SJSA1 (cell line): ENCODE measurements around the gene LIN52. TPM values are rescaled to one million over a fixed set of nuclear protein-coding genes. Genes with fewer than 3 reads are reported as not detected.

Experiments
- DNase-seq, 2 experiments: peaks; one replicate each; pipeline ENCODE4 v3.0.0-alpha.2; 2015 to 2020; ENCODE audit warnings: low spot score in 2 of 2, low read depth in 1 of 2
- H3K27ac ChIP-seq: fragments of 250-450 bp; sonication (Bioruptor Pico); 2 replicates; pipeline ENCODE4 v1.5.1; 2020; ENCODE audit warnings: mild to moderate bottlenecking, moderate library complexity
- H3K27me3 ChIP-seq: fragments of 250-450 bp; sonication (Bioruptor Pico); replicated peaks from 2 replicates; pipeline ENCODE4 v1.5.1; 2020; ENCODE audit warnings: mild to moderate bottlenecking, moderate library complexity
- H3K36me3 ChIP-seq: fragments of 250-450 bp; sonication (Bioruptor Pico); 2 replicates; pipeline ENCODE4 v1.5.1; 2020; ENCODE audit warnings: mild to moderate bottlenecking
- H3K4me1 ChIP-seq: fragments of 250-450 bp; sonication (Bioruptor Pico); replicated peaks from 2 replicates; pipeline ENCODE4 v1.6.1; 2021; ENCODE audit warnings: mild to moderate bottlenecking
- H3K4me3 ChIP-seq: fragments of 250-450 bp; sonication (Bioruptor Pico); 2 replicates; pipeline ENCODE4 v1.5.1; 2020; ENCODE audit warnings: mild to moderate bottlenecking
- H3K9me3 ChIP-seq: fragments of 250-450 bp; sonication (Bioruptor Pico); replicated peaks from 2 replicates; pipeline ENCODE4 v1.5.1; 2020; ENCODE audit warnings: mild to moderate bottlenecking
- total RNA-seq: library from RNA; depleted of rRNA; stranded (reverse); fragments of >200 nt; shearing (Covaris generic); gene quantifications from 2 replicates; pipeline ENCODE4 v1.2.3, GENCODE V29; 2014

LIN52 gene
- total RNA-seq, 1 experiment from 2014 or later: 21.7 TPM

GRCh38 chr14:74239848-74240793, 155.4 kb downstream of the LIN52 start:
- H3K4me3 ChIP-seq: no peak overlapping the region
- H3K9me3 ChIP-seq: no peaks in the 10 kb centered on the region
- no peak overlapping the region for H3K27ac ChIP-seq
- no peak for DNase-seq
- H3K4me1 ChIP-seq: no peaks in the 10 kb centered on the region
- H3K36me3 ChIP-seq: no peaks in the 10 kb centered on the region
- peaks cover 59% of the 10 kb centered on the region for H3K27me3 ChIP-seq

- no peak overlapping the region for H3K4me3 ChIP-seq
- no peaks in the 10 kb centered on the region for H3K9me3 ChIP-seq
- H3K27me3 ChIP-seq: peaks cover 62% of the 10 kb centered on the region
- no peak overlapping the region for H3K27ac ChIP-seq
- no peaks in the 10 kb centered on the region for H3K36me3 ChIP-seq
- no peaks in the 10 kb centered on the region for H3K4me1 ChIP-seq
- no peak for DNase-seq
Measured at GRCh38 chr14:74240794-74241651, 156.3 kb downstream of the LIN52 start.

- Histone ChIP-seq H3K9me3 (no peaks in the 10 kb centered on the region), H3K27ac (no peak overlapping the region), H3K4me3 (no peak overlapping the region), H3K27me3 (peaks cover 62% of the 10 kb centered on the region), H3K36me3 (no peaks in the 10 kb centered on the region), H3K4me1 (no peaks in the 10 kb centered on the region)
- DNase-seq: no peak
Measured at GRCh38 chr14:74241652-74242017, 156.9 kb downstream of the LIN52 start.

- no peak for DNase-seq
- no peaks in the 10 kb centered on the region for H3K36me3 ChIP-seq
- peaks cover 62% of the 10 kb centered on the region for H3K27me3 ChIP-seq
- no peaks in the 10 kb centered on the region for H3K4me1 ChIP-seq
- H3K9me3 ChIP-seq: no peaks in the 10 kb centered on the region
- no peak overlapping the region for H3K4me3 ChIP-seq
- no peak overlapping the region for H3K27ac ChIP-seq
Measured at GRCh38 chr14:74242021-74242779, 157.4 kb downstream of the LIN52 start.

GRCh38 chr14:74242780-74243042, 158.0 kb downstream of the LIN52 start:
- Histone ChIP-seq H3K27ac (no peak overlapping the region), H3K9me3 (no peaks in the 10 kb centered on the region), H3K4me1 (no peaks in the 10 kb centered on the region), H3K27me3 (peaks cover 62% of the 10 kb centered on the region), H3K36me3 (no peaks in the 10 kb centered on the region), H3K4me3 (no peak overlapping the region)
- DNase-seq: no peak

- DNase-seq: no peak
- H3K4me1 ChIP-seq: no peaks in the 10 kb centered on the region
Measured at GRCh38 chr14:74243051-74243450, 158.3 kb downstream of the LIN52 start.

GRCh38 chr14:74244115-74244514, 159.4 kb downstream of the LIN52 start:
- H3K27me3 ChIP-seq: peaks cover 52% of the 10 kb centered on the region
- H3K36me3 ChIP-seq: no peaks in the 10 kb centered on the region
- no peak overlapping the region for H3K27ac ChIP-seq
- no peak overlapping the region for H3K4me3 ChIP-seq
- no peak for DNase-seq
- no peaks in the 10 kb centered on the region for H3K4me1 ChIP-seq
- no peaks in the 10 kb centered on the region for H3K9me3 ChIP-seq

More at GRCh38 chr14:74243051-74243450, 158.3 kb downstream of the LIN52 start:
- H3K27me3 ChIP-seq: peaks cover 61% of the 10 kb centered on the region
- no peaks in the 10 kb centered on the region for H3K9me3 ChIP-seq
- H3K4me3 ChIP-seq: no peak overlapping the region
- H3K36me3 ChIP-seq: no peaks in the 10 kb centered on the region
- no peak overlapping the region for H3K27ac ChIP-seq

GRCh38 chr14:74245292-74245691, 160.5 kb downstream of the LIN52 start:
- Histone ChIP-seq H3K36me3 (no peaks in the 10 kb centered on the region), H3K4me1 (no peaks in the 10 kb centered on the region), H3K27ac (no peak overlapping the region), H3K9me3 (no peaks in the 10 kb centered on the region), H3K27me3 (peaks cover 40% of the 10 kb centered on the region), H3K4me3 (no peak overlapping the region)
- no peak for DNase-seq

GRCh38 chr14:74246542-74246941, 161.8 kb downstream of the LIN52 start:
- Histone ChIP-seq H3K27me3 (peaks cover 28% of the 10 kb centered on the region), H3K4me1 (no peaks in the 10 kb centered on the region), H3K9me3 (no peaks in the 10 kb centered on the region)

GRCh38 chr14:74248017-74248416, 163.3 kb downstream of the LIN52 start:
- peaks cover 13% of the 10 kb centered on the region for H3K27me3 ChIP-seq

More at GRCh38 chr14:74246542-74246941, 161.8 kb downstream of the LIN52 start:
- Histone ChIP-seq H3K4me3 (no peak overlapping the region), H3K27ac (no peak overlapping the region), H3K36me3 (no peaks in the 10 kb centered on the region)
- DNase-seq: no peak

GRCh38 chr14:74249433-74250375, 164.9 kb downstream of the LIN52 start:
- Histone ChIP-seq H3K4me3 (no peak overlapping the region), H3K27ac (no peak overlapping the region), H3K27me3 (peaks cover 8% of the 10 kb centered on the region), H3K9me3 (no peaks in the 10 kb centered on the region), H3K36me3 (no peaks in the 10 kb centered on the region), H3K4me1 (no peaks in the 10 kb centered on the region; the same call in 1 of the 2 replicates)
- DNase-seq: no peak

More at GRCh38 chr14:74248017-74248416, 163.3 kb downstream of the LIN52 start:
- Histone ChIP-seq H3K4me1 (no peaks in the 10 kb centered on the region; the same call in 1 of the 2 replicates), H3K36me3 (no peaks in the 10 kb centered on the region), H3K4me3 (no peak overlapping the region), H3K27ac (no peak overlapping the region), H3K9me3 (no peaks in the 10 kb centered on the region)
- no peak for DNase-seq
